ENCODE measurements around the gene CCDC116.

DNA sequence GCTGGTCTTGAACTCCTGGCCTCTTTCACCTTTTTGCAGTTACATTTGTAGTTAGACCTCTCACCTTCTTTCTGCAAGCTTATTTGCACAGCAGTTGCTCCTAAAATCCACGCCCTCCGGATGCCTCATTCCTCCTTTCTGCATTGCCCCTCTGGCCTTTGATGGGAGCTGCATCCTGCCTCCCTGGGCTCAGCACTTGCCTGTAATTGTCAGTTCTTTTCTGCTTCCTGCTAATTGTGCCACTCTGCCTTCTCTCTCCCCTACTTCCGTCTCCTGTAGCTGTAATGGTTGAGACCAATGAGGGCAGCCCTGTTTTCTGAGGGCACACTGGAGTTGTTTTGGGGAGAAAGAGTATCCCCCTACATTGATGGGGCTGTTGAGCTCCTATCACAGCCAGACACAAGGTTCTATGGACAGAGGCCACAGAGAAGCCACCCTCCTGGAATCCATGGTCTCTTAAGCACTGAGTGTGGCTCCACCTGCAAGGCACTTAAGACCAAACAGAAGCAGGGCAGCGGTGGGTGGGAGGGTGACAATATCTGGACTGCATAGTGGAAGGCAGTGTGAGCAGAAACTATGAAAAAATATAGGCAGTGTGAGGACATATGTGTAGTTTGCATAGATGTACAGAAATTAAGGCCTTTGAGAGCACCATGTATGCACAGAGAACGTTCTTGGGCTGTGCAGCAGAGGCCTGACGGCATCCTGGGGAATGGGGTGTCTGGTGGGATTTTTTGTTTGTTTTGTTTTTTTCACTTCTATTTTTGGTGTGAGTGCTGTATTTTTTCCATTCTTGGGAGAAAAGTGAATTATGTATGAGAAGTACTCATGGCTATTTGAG, 33.3 kb upstream of the CCDC116 start:
- TF ChIP-seq POLR2A (IDR thresholded peaks at IDR 0.05; ENCODE audit: extremely low read depth, insufficient read length) (no peak), CTCF (IDR thresholded peaks at IDR 0.05; ENCODE audit: low read depth, low read length) (no peak), MAX (IDR thresholded peaks at IDR 0.05; ENCODE audit: low read depth, low read length) (no peak), MYC (IDR thresholded peaks at IDR 0.05; ENCODE audit: low read depth, low read length) (no peak)

All from NB4 (cell line).